ENCODE data around the gene SEC14L5. TPM values are rescaled to one million over a fixed set of nuclear protein-coding genes. Genes with fewer than 3 reads are reported as not detected.

The SEC14L5 gene
- total RNA-seq, 1 donor = under 0.01 TPM

- no peak overlapping the region for H3K4me3 ChIP-seq (ENCODE audit: low read depth, low read length)
- no peak for DNase-seq (ENCODE audit: low read depth)
- no peak for TF ChIP-seq CTCF (IDR thresholded peaks at IDR 0.05; ENCODE audit: insufficient read depth, low read depth, low read length)
Observed at GRCh38 chr16:5008311-5008731, 50.2 kb downstream of the SEC14L5 start.

GRCh38 chr16:5010576-5011329 is 52.6 kb downstream of the SEC14L5 start:
- no peak for DNase-seq (ENCODE audit: low read depth)
- TF ChIP-seq CTCF (IDR thresholded peaks at IDR 0.05; ENCODE audit: insufficient read depth, low read depth, low read length) = no peak

GRCh38 chr16:5011637-5012036 is 53.5 kb downstream of the SEC14L5 start:
- no peak overlapping the region for H3K4me3 ChIP-seq (ENCODE audit: low read depth, low read length)
- no peak for DNase-seq (ENCODE audit: low read depth)
- TF ChIP-seq CTCF (IDR thresholded peaks at IDR 0.05; ENCODE audit: insufficient read depth, low read depth, low read length) = no peak

More at GRCh38 chr16:5010576-5011329, 52.6 kb downstream of the SEC14L5 start:
- H3K4me3 ChIP-seq (ENCODE audit: low read depth, low read length) = no peak overlapping the region

- DNase-seq (ENCODE audit: low read depth) = no peak
- TF ChIP-seq CTCF (IDR thresholded peaks at IDR 0.05; ENCODE audit: insufficient read depth, low read depth, low read length) = no peak
Observed at GRCh38 chr16:5012887-5013286, 54.8 kb downstream of the SEC14L5 start.

GRCh38 chr16:5015351-5015750 is 57.2 kb downstream of the SEC14L5 start:
- TF ChIP-seq CTCF (IDR thresholded peaks at IDR 0.05; ENCODE audit: insufficient read depth, low read depth, low read length) = no peak
- no peak overlapping the region for H3K4me3 ChIP-seq (ENCODE audit: low read depth, low read length)
- DNase-seq (ENCODE audit: low read depth) = no peak

More at GRCh38 chr16:5012887-5013286, 54.8 kb downstream of the SEC14L5 start:
- no peak overlapping the region for H3K4me3 ChIP-seq (ENCODE audit: low read depth, low read length)

- no peak for DNase-seq (ENCODE audit: low read depth)
- H3K4me3 ChIP-seq (ENCODE audit: low read depth, low read length) = no peak overlapping the region
- TF ChIP-seq CTCF (IDR thresholded peaks at IDR 0.05; ENCODE audit: insufficient read depth, low read depth, low read length) = no peak
Observed at GRCh38 chr16:5015887-5016286, 57.8 kb downstream of the SEC14L5 start.

Data from fibroblast of villous mesenchyme (primary cell).